Measurements from ENCODE around the gene ZCWPW1. TPM values are rescaled to one million over a fixed set of nuclear protein-coding genes. Genes with fewer than 3 reads are reported as not detected.
"Not testable (repeated sequence)": the region's sequence is repeated elsewhere in the genome, so short reads cannot be mapped to it uniquely, and the experiment has no call there.

The ZCWPW1 gene
- total and polyA plus RNA-seq, 2 experiments from 2014 or later, result 0.59 to 2.7 TPM

GRCh38 chr7:100439244-100439643 lies 10.7 kb upstream of the ZCWPW1 start:
- not testable (repeated sequence) for H3K4me1 ChIP-seq (ENCODE audit: insufficient read depth); H3K27ac ChIP-seq (ENCODE audit: low read depth); H3K4me2 ChIP-seq; H3K9me2 ChIP-seq (ENCODE audit: insufficient read depth); H3K27ac Mint-ChIP-seq; H4K20me1 ChIP-seq (replicated peaks; ENCODE audit: insufficient read depth); H2AFZ ChIP-seq; ATAC-seq; DNase-seq (ENCODE audit: low spot score); H3K36me3 ChIP-seq (ENCODE audit: insufficient read depth); H3K4me3 ChIP-seq; H3K27me3 ChIP-seq (ENCODE audit: insufficient read depth); H3K4me3 Mint-ChIP-seq; H3K9me3 Mint-ChIP-seq
- Mint-ChIP-seq H3K36me3 (ENCODE audit: low read depth) (peaks cover 12% of the 10 kb centered on the region), H3K27me3 (ENCODE audit: insufficient read depth, low read depth, poor library complexity) (peaks cover 21% of the 10 kb centered on the region), H3K4me1 (peaks cover 12% of the 10 kb centered on the region)
- peaks cover 15% of the 10 kb centered on the region for H3F3A ChIP-seq (replicated peaks; ENCODE audit: low read depth)
- H3K79me2 ChIP-seq (replicated peaks; ENCODE audit: insufficient read depth), result peaks cover 12% of the 10 kb centered on the region

- H3K9me2 ChIP-seq (ENCODE audit: insufficient read depth); H3K4me2 ChIP-seq; H3K4me3 Mint-ChIP-seq; H3K9me3 Mint-ChIP-seq; ATAC-seq; H3K27me3 ChIP-seq (ENCODE audit: insufficient read depth); H3K27ac Mint-ChIP-seq; H4K20me1 ChIP-seq (replicated peaks; ENCODE audit: insufficient read depth); H3K27ac ChIP-seq (ENCODE audit: low read depth); H3K4me3 ChIP-seq; H2AFZ ChIP-seq; DNase-seq (ENCODE audit: low spot score); H3K4me1 ChIP-seq (ENCODE audit: insufficient read depth); H3K36me3 ChIP-seq (ENCODE audit: insufficient read depth): not testable (repeated sequence)
- peaks cover 12% of the 10 kb centered on the region for H3K79me2 ChIP-seq (replicated peaks; ENCODE audit: insufficient read depth)
- peaks cover 15% of the 10 kb centered on the region for H3K4me1 Mint-ChIP-seq
- peaks cover 20% of the 10 kb centered on the region for H3F3A ChIP-seq (replicated peaks; ENCODE audit: low read depth)
- peaks cover 22% of the 10 kb centered on the region for H3K27me3 Mint-ChIP-seq (ENCODE audit: insufficient read depth, low read depth, poor library complexity)
- peaks cover 17% of the 10 kb centered on the region for H3K36me3 Mint-ChIP-seq (ENCODE audit: low read depth)
These were observed 10.2 kb upstream of the ZCWPW1 start for GRCh38 chr7:100438731-100439130.

- peaks cover 23% of the 10 kb centered on the region for H3K36me3 Mint-ChIP-seq (ENCODE audit: low read depth)
- TF ChIP-seq REST (IDR thresholded peaks at IDR 0.05; ENCODE audit: unreplicated experiment) (no peak), EZH2 (IDR thresholded peaks at IDR 0.05; ENCODE audit: low read depth, unreplicated experiment) (no peak), ZNF462 (CRISPR knock-in tag; IDR thresholded peaks at IDR 0.05) (no peak), CREB1 (CRISPR knock-in tag; IDR thresholded peaks at IDR 0.05; ENCODE audit: low read depth) (no peak), ZNF331 (CRISPR knock-in tag; IDR thresholded peaks at IDR 0.05; ENCODE audit: low read depth) (no peak), ETS1 (IDR thresholded peaks at IDR 0.05) (no peak)
These were observed 9.7 kb upstream of the ZCWPW1 start for GRCh38 chr7:100438172-100438571.

More at GRCh38 chr7:100438172-100438571, 9.7 kb upstream of the ZCWPW1 start:
- no peak overlapping the region; the same call in 2 of the 3 replicates for H3K4me3 Mint-ChIP-seq
- ATAC-seq (no peak), DNase-seq (ENCODE audit: low spot score) (no peak)
- H3K4me1 Mint-ChIP-seq, result peaks cover 20% of the 10 kb centered on the region
- no peaks in the 10 kb centered on the region for H3K27me3 ChIP-seq (ENCODE audit: insufficient read depth)
- H3K9me2 ChIP-seq (ENCODE audit: insufficient read depth), result no peaks in the 10 kb centered on the region
- peaks cover 23% of the 10 kb centered on the region for H3K27me3 Mint-ChIP-seq (ENCODE audit: insufficient read depth, low read depth, poor library complexity)
- no peak overlapping the region for H3K4me3 ChIP-seq
- peaks cover 9% of the 10 kb centered on the region; the same call in 1 of the 2 replicates for H3K36me3 ChIP-seq (ENCODE audit: insufficient read depth)
- H3K9me3 Mint-ChIP-seq, result no peaks in the 10 kb centered on the region; the same call in 2 of the 3 replicates
- no peak overlapping the region for H2AFZ ChIP-seq
- H3K27ac ChIP-seq (ENCODE audit: low read depth), result no peak overlapping the region
- no peak overlapping the region for H3K4me2 ChIP-seq
- H4K20me1 ChIP-seq (replicated peaks; ENCODE audit: insufficient read depth), result 0 out of 2 replicates have a peak, but pooled peaks cover 3% of the 10 kb centered on the region
- peaks cover 24% of the 10 kb centered on the region for H3F3A ChIP-seq (replicated peaks; ENCODE audit: low read depth)
- H3K27ac Mint-ChIP-seq, result no peak overlapping the region
- peaks cover 15% of the 10 kb centered on the region for H3K79me2 ChIP-seq (replicated peaks; ENCODE audit: insufficient read depth)
- H3K4me1 ChIP-seq (ENCODE audit: insufficient read depth), result peaks cover 8% of the 10 kb centered on the region; the same call in 1 of the 2 replicates

All from GM23338 (cell line).